Measurements from ENCODE around the gene RPTOR.

RPTOR gene

GRCh38 chr17:80964544-80964856 lies 419.9 kb downstream of the RPTOR start:
- Mint-ChIP-seq H3K4me3 (no peak overlapping the region), H3K27ac (no peak overlapping the region), H3K27me3 (no peaks in the 10 kb centered on the region), H3K4me1 (ENCODE audit: low read depth) (peaks cover 1% of the 10 kb centered on the region), H3K36me3 (ENCODE audit: low read depth) (peaks cover 42% of the 10 kb centered on the region), H3K9me3 (no peaks in the 10 kb centered on the region)
- DNase-seq, result no peak

DNA sequence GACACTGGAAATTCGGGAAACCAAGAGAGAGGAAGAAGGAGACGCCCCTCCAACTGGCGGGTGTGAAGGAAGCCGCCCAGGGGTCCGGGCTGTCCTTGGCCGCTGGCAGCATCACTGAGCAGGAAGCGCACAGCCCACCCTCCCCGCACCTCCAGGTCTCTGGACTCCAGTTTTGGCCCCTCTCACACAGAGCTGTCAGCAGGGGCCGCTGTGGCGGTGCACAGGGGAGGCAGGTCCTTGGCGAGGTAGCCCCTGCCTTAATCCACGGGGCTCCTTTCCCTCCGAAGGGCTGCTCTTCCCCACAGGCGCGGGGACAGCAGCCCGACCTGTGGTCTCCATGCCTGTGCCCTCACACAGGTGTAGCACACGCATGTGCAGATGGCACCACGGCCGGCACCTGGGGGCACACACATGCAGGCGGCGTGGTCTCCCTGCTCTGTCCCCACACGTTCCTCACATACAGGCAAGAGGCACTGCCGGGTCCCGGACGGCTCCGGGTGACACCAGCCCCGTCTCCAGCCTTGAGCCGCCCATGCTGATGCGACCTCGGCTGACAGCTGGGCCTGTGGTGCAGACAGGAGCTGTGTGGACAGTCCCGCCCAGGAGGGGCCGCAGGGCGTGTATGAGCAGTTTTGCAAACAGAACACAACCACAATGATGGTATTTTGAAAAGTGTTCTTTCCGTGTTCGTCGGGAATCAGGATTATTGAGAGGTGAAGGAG lies 420.4 kb downstream of the RPTOR start:
- Mint-ChIP-seq H3K4me3 (no peak overlapping the region), H3K27me3 (no peaks in the 10 kb centered on the region), H3K4me1 (ENCODE audit: low read depth) (peaks cover 3% of the 10 kb centered on the region), H3K9me3 (no peaks in the 10 kb centered on the region), H3K27ac (peak overlapping the region; percentile 14), H3K36me3 (ENCODE audit: low read depth) (peaks cover 42% of the 10 kb centered on the region)
- DNase-seq, result no peak

- Mint-ChIP-seq H3K9me3 (no peaks in the 10 kb centered on the region), H3K27ac (peak overlapping the region; percentile 14), H3K4me1 (ENCODE audit: low read depth) (peaks cover 8% of the 10 kb centered on the region), H3K36me3 (ENCODE audit: low read depth) (peaks cover 36% of the 10 kb centered on the region), H3K4me3 (no peak overlapping the region), H3K27me3 (no peaks in the 10 kb centered on the region)
- DNase-seq, result no peak
Measured at GRCh38 chr17:80965606-80966005, 421.0 kb downstream of the RPTOR start.

GRCh38 chr17:80967404-80967872 lies 422.8 kb downstream of the RPTOR start:
- Mint-ChIP-seq H3K27me3 (no peaks in the 10 kb centered on the region), H3K36me3 (ENCODE audit: low read depth) (peaks cover 27% of the 10 kb centered on the region), H3K27ac (no peak overlapping the region), H3K9me3 (no peaks in the 10 kb centered on the region), H3K4me3 (no peak overlapping the region), H3K4me1 (ENCODE audit: low read depth) (peaks cover 9% of the 10 kb centered on the region)
- no peak for DNase-seq

GRCh38 chr17:80968602-80969029 lies 424.0 kb downstream of the RPTOR start:
- H3K4me3 Mint-ChIP-seq, result no peak overlapping the region
- no peak for DNase-seq
- peaks cover 25% of the 10 kb centered on the region for H3K36me3 Mint-ChIP-seq (ENCODE audit: low read depth)
- H3K9me3 Mint-ChIP-seq, result no peaks in the 10 kb centered on the region
- H3K4me1 Mint-ChIP-seq (ENCODE audit: low read depth), result peaks cover 9% of the 10 kb centered on the region
- no peaks in the 10 kb centered on the region for H3K27me3 Mint-ChIP-seq
- H3K27ac Mint-ChIP-seq, result no peak overlapping the region

GRCh38 chr17:80969030-80969673 lies 424.5 kb downstream of the RPTOR start:
- no peak overlapping the region for H3K4me3 Mint-ChIP-seq

DNA sequence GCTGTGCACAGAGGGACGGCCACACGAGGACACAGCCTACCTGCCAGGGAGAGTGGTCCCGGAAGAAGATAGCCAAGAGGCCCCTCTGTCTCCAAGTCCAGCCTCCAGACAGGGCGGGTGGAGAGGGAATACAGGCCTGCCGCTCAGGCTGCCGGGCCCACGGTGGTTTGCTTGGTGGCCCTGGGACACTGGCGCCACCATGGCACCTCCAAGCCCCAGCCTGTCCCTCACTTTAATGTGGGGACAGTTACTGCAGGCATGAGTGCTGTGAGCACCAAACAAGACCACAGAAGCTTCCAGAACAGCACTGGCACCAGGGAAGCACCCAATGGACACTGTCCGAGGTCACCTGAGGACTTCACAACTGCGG lies 425.0 kb downstream of the RPTOR start:
- Mint-ChIP-seq H3K4me3 (no peak overlapping the region), H3K27ac (no peak overlapping the region)

More at GRCh38 chr17:80969030-80969673, 424.5 kb downstream of the RPTOR start:
- no peak for DNase-seq
- peaks cover 9% of the 10 kb centered on the region for H3K4me1 Mint-ChIP-seq (ENCODE audit: low read depth)
- H3K9me3 Mint-ChIP-seq, result no peaks in the 10 kb centered on the region
- no peaks in the 10 kb centered on the region for H3K27me3 Mint-ChIP-seq
- peaks cover 23% of the 10 kb centered on the region for H3K36me3 Mint-ChIP-seq (ENCODE audit: low read depth)
- no peak overlapping the region for H3K27ac Mint-ChIP-seq

DNA sequence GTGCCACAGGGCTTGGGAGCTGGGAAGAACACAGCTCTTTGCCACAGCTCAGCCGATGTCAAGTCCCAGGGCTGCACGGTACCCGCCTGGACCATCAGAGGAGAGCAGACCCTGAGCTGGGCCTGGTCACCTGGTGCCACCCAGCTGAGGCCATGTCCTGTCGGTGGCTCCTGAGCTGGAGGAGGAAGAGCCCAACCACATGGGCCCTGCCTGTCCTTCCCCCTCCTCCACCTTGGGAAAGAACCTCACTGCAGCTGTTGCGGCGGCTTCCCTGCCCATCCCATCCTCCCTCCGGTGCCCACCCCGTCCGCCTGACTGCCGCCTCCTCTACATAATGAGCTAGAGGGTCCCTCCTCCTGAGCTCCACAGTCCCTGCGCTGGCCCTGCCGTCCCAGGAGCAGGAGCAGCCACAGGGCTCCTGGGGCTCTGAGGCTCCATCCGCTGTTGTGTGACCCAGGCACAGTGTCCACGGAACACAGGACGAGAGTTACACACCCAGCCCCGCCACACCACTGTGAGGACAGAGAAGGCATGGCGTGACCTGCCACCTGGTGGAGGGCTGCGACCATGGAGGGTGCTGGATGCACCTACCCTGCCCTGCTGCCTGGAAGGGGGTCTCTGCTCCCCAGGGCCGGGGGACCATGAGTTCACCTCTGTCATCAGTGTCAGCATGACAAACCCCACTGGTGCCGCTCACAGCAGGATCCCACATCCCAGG lies 425.6 kb downstream of the RPTOR start:
- peaks cover 4% of the 10 kb centered on the region for H3K27me3 Mint-ChIP-seq
- no peak overlapping the region for H3K4me3 Mint-ChIP-seq
- peak overlapping the region; percentile 63 for H3K27ac Mint-ChIP-seq
- H3K4me1 Mint-ChIP-seq (ENCODE audit: low read depth), result peaks cover 9% of the 10 kb centered on the region
- peak; percentile 70 for DNase-seq
- peaks cover 14% of the 10 kb centered on the region for H3K36me3 Mint-ChIP-seq (ENCODE audit: low read depth)
- no peaks in the 10 kb centered on the region for H3K9me3 Mint-ChIP-seq

More for the DNA sequence above, 425.0 kb downstream of the RPTOR start:
- peaks cover 18% of the 10 kb centered on the region for H3K36me3 Mint-ChIP-seq (ENCODE audit: low read depth)
- peaks cover under 1% of the 10 kb centered on the region for H3K27me3 Mint-ChIP-seq
- DNase-seq, result no peak
- H3K4me1 Mint-ChIP-seq (ENCODE audit: low read depth), result peaks cover 9% of the 10 kb centered on the region
- H3K9me3 Mint-ChIP-seq, result no peaks in the 10 kb centered on the region

- Mint-ChIP-seq H3K27me3 (peaks cover 7% of the 10 kb centered on the region), H3K4me3 (no peak overlapping the region), H3K36me3 (ENCODE audit: low read depth) (peaks cover 7% of the 10 kb centered on the region)
Measured at GRCh38 chr17:80970762-80971703, 426.4 kb downstream of the RPTOR start.

DNA sequence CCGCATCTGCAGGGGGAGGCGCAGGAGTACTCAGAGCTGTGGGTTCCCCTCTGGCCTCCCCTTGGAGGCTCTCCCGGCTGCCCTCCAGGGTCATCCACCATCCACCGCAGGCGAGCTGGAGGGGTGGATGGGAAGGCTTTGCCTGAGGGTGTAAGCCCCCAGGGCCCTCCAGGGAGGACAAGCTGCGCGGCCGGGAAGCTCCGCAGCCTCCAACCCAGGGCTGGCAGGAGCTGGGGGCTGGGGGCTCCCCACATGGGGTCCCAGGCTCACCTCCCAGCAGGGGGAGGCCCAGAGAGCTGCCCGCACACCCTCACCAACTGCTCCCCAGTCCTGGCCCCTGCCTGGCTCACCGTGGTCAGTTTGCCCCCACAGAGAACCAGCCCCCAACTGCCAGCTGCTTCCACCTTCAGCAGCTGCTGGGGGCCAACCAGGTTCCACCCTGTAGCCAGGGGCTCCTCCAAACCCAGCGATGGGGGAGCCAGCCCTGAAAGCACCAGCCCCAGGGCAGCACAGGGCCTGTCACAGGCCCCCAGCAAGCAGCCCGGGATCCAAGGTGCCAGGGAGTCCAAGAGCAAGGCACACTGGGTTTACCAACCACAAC lies 427.2 kb downstream of the RPTOR start:
- Mint-ChIP-seq H3K9me3 (no peaks in the 10 kb centered on the region), H3K36me3 (ENCODE audit: low read depth) (peaks cover under 1% of the 10 kb centered on the region), H3K27ac (no peak overlapping the region), H3K4me3 (no peak overlapping the region), H3K27me3 (peaks cover 7% of the 10 kb centered on the region), H3K4me1 (ENCODE audit: low read depth) (peaks cover 9% of the 10 kb centered on the region)
- no peak for DNase-seq

More at GRCh38 chr17:80970762-80971703, 426.4 kb downstream of the RPTOR start:
- no peak for DNase-seq
- Mint-ChIP-seq H3K27ac (peak overlapping the region; percentile 14), H3K4me1 (ENCODE audit: low read depth) (peaks cover 9% of the 10 kb centered on the region), H3K9me3 (no peaks in the 10 kb centered on the region)

DNA sequence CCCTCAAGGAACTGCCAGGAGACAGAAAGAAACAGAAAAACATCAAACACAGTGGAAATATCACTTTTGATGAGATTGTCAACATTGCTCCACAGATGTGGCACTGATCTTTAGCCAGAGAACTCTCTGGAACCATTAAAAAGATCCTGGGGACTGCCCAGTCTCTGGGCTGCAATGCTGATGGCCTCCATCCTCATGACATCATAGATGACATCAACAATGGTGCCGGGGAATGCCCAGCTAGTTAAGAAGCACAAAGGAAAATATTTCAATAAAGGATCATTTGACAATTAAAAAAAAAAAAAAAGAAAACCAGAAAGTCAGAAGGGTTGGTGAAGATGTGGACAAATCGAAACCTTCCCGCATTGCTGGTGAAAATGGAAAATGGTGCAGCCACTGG lies 432.1 kb downstream of the RPTOR start:
- H3K27me3 Mint-ChIP-seq, result peaks cover 10% of the 10 kb centered on the region
- no peak overlapping the region for H3K27ac Mint-ChIP-seq
- DNase-seq, result no peak
- peaks cover 5% of the 10 kb centered on the region for H3K9me3 Mint-ChIP-seq
- H3K36me3 Mint-ChIP-seq (ENCODE audit: low read depth), result no peaks in the 10 kb centered on the region
- no peak overlapping the region for H3K4me3 Mint-ChIP-seq
- H3K4me1 Mint-ChIP-seq (ENCODE audit: low read depth), result peaks cover 12% of the 10 kb centered on the region

GRCh38 chr17:80977172-80977571 lies 432.5 kb downstream of the RPTOR start:
- H3K9me3 Mint-ChIP-seq, result peaks cover 5% of the 10 kb centered on the region
- peaks cover 12% of the 10 kb centered on the region for H3K4me1 Mint-ChIP-seq (ENCODE audit: low read depth)
- H3K27me3 Mint-ChIP-seq, result peaks cover 10% of the 10 kb centered on the region
- H3K4me3 Mint-ChIP-seq, result no peak overlapping the region
- H3K36me3 Mint-ChIP-seq (ENCODE audit: low read depth), result no peaks in the 10 kb centered on the region
- no peak for DNase-seq
- no peak overlapping the region for H3K27ac Mint-ChIP-seq

GRCh38 chr17:80978499-80979497 lies 434.2 kb downstream of the RPTOR start:
- Mint-ChIP-seq H3K4me3 (no peak overlapping the region), H3K4me1 (ENCODE audit: low read depth) (peaks cover 12% of the 10 kb centered on the region), H3K27me3 (peaks cover 10% of the 10 kb centered on the region), H3K9me3 (peaks cover 5% of the 10 kb centered on the region), H3K36me3 (ENCODE audit: low read depth) (no peaks in the 10 kb centered on the region), H3K27ac (peak overlapping the region; percentile 47)
- DNase-seq, result no peak

Data from activated T-cell treated with anti-CD3 and anti-CD28 coated beads, Interleukin-2, amount 50 U/mL, for 24 hours (primary cell).